IMR-90 (cell line): Measurements from ENCODE around the gene FIS1. TPM values are rescaled to one million over a fixed set of nuclear protein-coding genes. Genes with fewer than 3 reads are reported as not detected.

ENCODE experiments used
- ATAC-seq: fragments of 200-7000 bp; cut with Tn5 transposase; 2 replicates; pipeline ENCODE4 v1.9.1; 2020; ENCODE audit warnings: low read depth, mild to moderate bottlenecking, moderate library complexity
- BruUV-seq: library from RNA; stranded (reverse); fragments of 400-500 nt; replicated peaks from 2 replicates; lab custom pipeline; 2021; lab: Mats Ljungman, UMichigan
- CTCF ChIA-PET: fragments of 300-600 bp; formaldehyde crosslinking; extraction: SDS; loops from one replicate; lab custom pipeline; 2021; ENCODE audit warnings: antibody characterized with exemption; lab: Yijun Ruan, JAX
- POLR2A ChIA-PET: fragments of 300-600 bp; sonication (Branson Sonifier 250); formaldehyde crosslinking; loops from one replicate; lab custom pipeline; 2022; ENCODE audit warnings: antibody characterized with exemption; ENCODE audit not compliant: unreplicated experiment; lab: Charles Lee
- DNase-seq: peaks from one replicate; pipeline ENCODE4 v3.0.0; 2013
- H2AFZ ChIP-seq: replicated peaks from 2 replicates; pipeline ENCODE3; 2013; ENCODE audit warnings: low read length, mild to moderate bottlenecking; ENCODE audit not compliant: poor library complexity
- H2AK5ac ChIP-seq: 2 replicates; pipeline ENCODE4 v1.6.1; 2013; ENCODE audit warnings: low read depth, low read length, inconsistent platforms
- H2AK9ac ChIP-seq: replicated peaks from 2 replicates; pipeline ENCODE3; 2013; ENCODE audit warnings: mild to moderate bottlenecking, low read depth, low read length, moderate library complexity; ENCODE audit not compliant: poor library complexity
- H2BK120ac ChIP-seq: 2 replicates; pipeline ENCODE4 v1.6.1; 2013; ENCODE audit warnings: low read depth, low read length, inconsistent platforms
- H2BK15ac ChIP-seq: 3 replicates; pipeline ENCODE4 v1.6.1; 2013; ENCODE audit warnings: low read depth, low read length, inconsistent platforms
- H2BK20ac ChIP-seq: 2 replicates; pipeline ENCODE4 v1.6.1; 2013; ENCODE audit warnings: low read depth, mild to moderate bottlenecking, inconsistent platforms, low read length, moderate library complexity
- H2BK5ac ChIP-seq: 2 replicates; pipeline ENCODE4 v1.6.1; 2013; ENCODE audit warnings: mild to moderate bottlenecking, low read depth, low read length, inconsistent platforms; ENCODE audit not compliant: poor library complexity, severe bottlenecking
- H3K14ac ChIP-seq: replicated peaks from 2 replicates; pipeline ENCODE4 v1.6.1; 2013; ENCODE audit warnings: low read depth, low read length, inconsistent platforms
- H3K18ac ChIP-seq: 2 replicates; pipeline ENCODE4 v1.6.1; 2013; ENCODE audit warnings: low read depth, low read length, control low read depth
- H3K23ac ChIP-seq: 2 replicates; pipeline ENCODE4 v1.6.1; 2013; ENCODE audit warnings: low read depth, low read length, inconsistent platforms
- H3K27ac ChIP-seq: 2 replicates; pipeline ENCODE4 v1.5.1; 2013; ENCODE audit warnings: mild to moderate bottlenecking, control low read depth, low read length; ENCODE audit not compliant: insufficient read depth
- H3K27me3 ChIP-seq: 2 replicates; pipeline ENCODE4 v1.6.1; 2013; ENCODE audit warnings: low read length; ENCODE audit not compliant: control insufficient read depth, insufficient read depth
- H3K36me3 ChIP-seq: 2 replicates; pipeline ENCODE4 v1.6.1; 2013; ENCODE audit warnings: low read length, mixed read lengths; ENCODE audit not compliant: control insufficient read depth, insufficient read depth
- H3K4ac ChIP-seq: 2 replicates; pipeline ENCODE4 v1.6.1; 2013; ENCODE audit warnings: low read depth, low read length, inconsistent platforms
- H3K4me1 ChIP-seq: 2 replicates; pipeline ENCODE4 v1.6.1; 2013; ENCODE audit warnings: low read length, mixed read lengths; ENCODE audit not compliant: control insufficient read depth, insufficient read depth
- H3K4me2 ChIP-seq: 2 replicates; pipeline ENCODE4 v1.6.1; 2013; ENCODE audit warnings: low read depth, mild to moderate bottlenecking, control low read depth, low read length, moderate library complexity
- H3K4me3 ChIP-seq: 2 replicates; pipeline ENCODE4 v1.5.1; 2013; ENCODE audit warnings: low read depth, mild to moderate bottlenecking, control low read depth, low read length, moderate library complexity; ENCODE audit not compliant: insufficient read depth
- H3K56ac ChIP-seq: 2 replicates; pipeline ENCODE4 v1.6.1; 2013; ENCODE audit warnings: low read length, inconsistent platforms; ENCODE audit not compliant: insufficient read depth; ENCODE audit errors: extremely low read depth
- H3K79me1 ChIP-seq, 2 experiments: 2 replicates each; pipeline ENCODE4 v1.6.1; 2013; ENCODE audit warnings: low read length in 2 of 2, inconsistent platforms in 1 of 2, low read depth in 1 of 2
- H3K9ac ChIP-seq: 2 replicates; pipeline ENCODE4 v1.6.1; 2013; ENCODE audit warnings: low read depth, low read length, control low read depth
- H3K9me1 ChIP-seq: 2 replicates; pipeline ENCODE4 v1.6.1; 2013; ENCODE audit warnings: low read length, inconsistent platforms; ENCODE audit not compliant: insufficient read depth
- H3K9me3 ChIP-seq: 2 replicates; pipeline ENCODE4 v1.6.1; 2013; ENCODE audit warnings: low read length; ENCODE audit not compliant: control insufficient read depth, insufficient read depth
- H4K20me1 ChIP-seq: 2 replicates; pipeline ENCODE4 v1.6.1; 2013; ENCODE audit warnings: low read length, inconsistent platforms; ENCODE audit not compliant: insufficient read depth
- H4K5ac ChIP-seq: 2 replicates; pipeline ENCODE4 v1.6.1; 2013; ENCODE audit warnings: mild to moderate bottlenecking, low read depth, low read length, control low read depth
- H4K8ac ChIP-seq, 2 experiments: 2 replicates each; pipeline ENCODE4 v1.6.1; 2013; ENCODE audit warnings: low read depth in 2 of 2, low read length in 2 of 2, control low read depth in 1 of 2, inconsistent platforms in 1 of 2
- H4K91ac ChIP-seq: 2 replicates; pipeline ENCODE4 v1.6.1; 2013; ENCODE audit warnings: low read depth, low read length, inconsistent platforms; ENCODE audit not compliant: insufficient read depth
- RAD21 ChIP-seq: IDR thresholded peaks from 2 replicates; pipeline ENCODE4 v1.6.1; 2012; ENCODE audit warnings: low read length, improper control_type of control experiment
- WGBS, 2 experiments: methylation state at CpG; one replicate each; pipeline versions ENCODE4 v1.1.5 to v1.1.7; 2013; ENCODE audit warnings: missing lambda C conversion rate in 2 of 2; ENCODE audit not compliant: insufficient read length in 1 of 2; ENCODE audit errors: extremely low coverage in 2 of 2; 5-methylcytosine and 5-hydroxymethylcytosine counted together
- dilution Hi-C: fragments of 300-500 bp; cut with HindIII; formaldehyde crosslinking; loops from one replicate; pipeline ENCODE4 v1.14.3; 2018; ENCODE audit warnings: low sequenced_read_pairs; ENCODE audit not compliant: unreplicated experiment
- in situ Hi-C: fragments of 300-500 bp; cut with MboI; formaldehyde crosslinking; loops from 3 replicates; pipeline ENCODE4 v1.14.3; 2019; ENCODE audit warnings: low sequenced_read_pairs, inconsistent platforms, mixed read lengths
- intact Hi-C: fragments of 100-400 bp; cut with micrococcal nuclease; formaldehyde crosslinking; loops from 2 replicates; pipeline ENCODE4 v1.10.0; 2022
- polyA plus RNA-seq, 3 experiments: library from polyadenylated mRNA; depleted of rRNA; stranded (reverse); fragments of >200 nt; gene quantifications; 2 replicates each; pipeline ENCODE4 v1.2.3, GENCODE V29; 2012; ENCODE audit warnings: low replicate concordance in 1 of 3
- total RNA-seq: library from RNA; depleted of rRNA; stranded (reverse); fragments of >200 nt; gene quantifications from 2 replicates; pipeline ENCODE4 v1.2.3, GENCODE V29; 2012
- TF ChIP-seq, protein P1 (sequence below): conservative IDR thresholded peaks from 2 replicates; pipeline ENCODE4 v1.5.1; 2012; ENCODE audit warnings: mild to moderate bottlenecking, low read depth, low read length, improper control_type of control experiment
- TF ChIP-seq, protein P2 (sequence below): fragments of 150-350 bp; IDR thresholded peaks from 2 replicates; pipeline ENCODE4 v1.6.1; 2016; ENCODE audit warnings: low read depth, mild to moderate bottlenecking, low read length, moderate library complexity, borderline replicate concordance

FIS1 gene
- total and polyA plus RNA-seq, 2 of the 4 experiments (the other 2 are of a cell fraction), result 293 to 489 TPM

DNA sequence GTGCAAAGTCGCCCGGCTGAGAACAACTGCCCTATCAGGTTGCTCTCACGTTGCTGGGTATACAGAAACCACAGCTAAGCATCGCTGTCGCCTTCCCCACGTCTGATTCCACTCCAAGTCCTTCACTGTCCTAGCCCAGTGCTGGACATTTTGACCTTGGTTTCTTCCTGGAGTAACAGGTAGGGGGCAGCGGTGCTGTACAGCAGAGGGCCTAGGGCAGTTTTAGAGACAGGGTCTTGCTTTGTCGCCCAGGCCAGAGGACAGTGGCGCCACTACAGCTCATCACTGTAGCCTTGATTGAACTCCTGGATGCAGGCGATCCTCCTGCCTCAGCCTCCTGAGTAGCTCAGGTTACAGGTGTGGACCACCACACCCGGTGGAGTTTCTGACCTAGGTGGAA lies 9.8 kb downstream of the FIS1 start:
- CTCF ChIA-PET, result interaction anchor here (0.6 kb wide), 1 partner anchor 434 kb away, joined by 5 read pairs; no protein-coding TSS in a partner anchor
- H4K20me1 ChIP-seq, result peaks cover 12% of the 10 kb centered on the region
- WGBS, 2 experiments, result 90% methylated on average over 6 of the region's 11 CpGs; no CpG with 5 or more reads in 1 of the 2 experiments

More for the DNA sequence above, 9.8 kb downstream of the FIS1 start:
- Histone ChIP-seq H3K4me1 (peaks cover 8% of the 10 kb centered on the region), H3K9me1 (peaks cover 4% of the 10 kb centered on the region), H2BK15ac (no peak overlapping the region), H3K36me3 (peaks cover 29% of the 10 kb centered on the region), H2AK9ac (peak overlapping the region; percentile 42), H3K9ac (no peak overlapping the region), H3K4me2 (no peak overlapping the region), H3K27ac (no peak overlapping the region), H4K91ac (no peak overlapping the region), H3K79me1 (peaks cover 0 to 18% of the 10 kb centered on the region in 2 experiments; a peak in 2 of 4 replicates), H3K18ac (no peak overlapping the region), H2AK5ac (no peak overlapping the region), H3K14ac (no peak overlapping the region), H3K56ac (no peak overlapping the region), H3K23ac (no peak overlapping the region), H4K5ac (no peak overlapping the region), H2BK5ac (no peak overlapping the region), H2AFZ (no peak overlapping the region), H3K27me3 (no peaks in the 10 kb centered on the region), H3K4ac (no peak overlapping the region), H2BK20ac (no peak overlapping the region), H4K8ac (no peak overlapping the region), H3K9me3 (no peaks in the 10 kb centered on the region), H3K4me3 (no peak overlapping the region), H2BK120ac (no peak overlapping the region)
- TF ChIP-seq, protein P1, sequence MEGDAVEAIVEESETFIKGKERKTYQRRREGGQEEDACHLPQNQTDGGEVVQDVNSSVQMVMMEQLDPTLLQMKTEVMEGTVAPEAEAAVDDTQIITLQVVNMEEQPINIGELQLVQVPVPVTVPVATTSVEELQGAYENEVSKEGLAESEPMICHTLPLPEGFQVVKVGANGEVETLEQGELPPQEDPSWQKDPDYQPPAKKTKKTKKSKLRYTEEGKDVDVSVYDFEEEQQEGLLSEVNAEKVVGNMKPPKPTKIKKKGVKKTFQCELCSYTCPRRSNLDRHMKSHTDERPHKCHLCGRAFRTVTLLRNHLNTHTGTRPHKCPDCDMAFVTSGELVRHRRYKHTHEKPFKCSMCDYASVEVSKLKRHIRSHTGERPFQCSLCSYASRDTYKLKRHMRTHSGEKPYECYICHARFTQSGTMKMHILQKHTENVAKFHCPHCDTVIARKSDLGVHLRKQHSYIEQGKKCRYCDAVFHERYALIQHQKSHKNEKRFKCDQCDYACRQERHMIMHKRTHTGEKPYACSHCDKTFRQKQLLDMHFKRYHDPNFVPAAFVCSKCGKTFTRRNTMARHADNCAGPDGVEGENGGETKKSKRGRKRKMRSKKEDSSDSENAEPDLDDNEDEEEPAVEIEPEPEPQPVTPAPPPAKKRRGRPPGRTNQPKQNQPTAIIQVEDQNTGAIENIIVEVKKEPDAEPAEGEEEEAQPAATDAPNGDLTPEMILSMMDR, result peak; percentile 25; the same call in 1 of the 2 replicates
- TF ChIP-seq RAD21, result peak; percentile 1; the same call in 1 of the 2 replicates
- TF ChIP-seq, protein P2, sequence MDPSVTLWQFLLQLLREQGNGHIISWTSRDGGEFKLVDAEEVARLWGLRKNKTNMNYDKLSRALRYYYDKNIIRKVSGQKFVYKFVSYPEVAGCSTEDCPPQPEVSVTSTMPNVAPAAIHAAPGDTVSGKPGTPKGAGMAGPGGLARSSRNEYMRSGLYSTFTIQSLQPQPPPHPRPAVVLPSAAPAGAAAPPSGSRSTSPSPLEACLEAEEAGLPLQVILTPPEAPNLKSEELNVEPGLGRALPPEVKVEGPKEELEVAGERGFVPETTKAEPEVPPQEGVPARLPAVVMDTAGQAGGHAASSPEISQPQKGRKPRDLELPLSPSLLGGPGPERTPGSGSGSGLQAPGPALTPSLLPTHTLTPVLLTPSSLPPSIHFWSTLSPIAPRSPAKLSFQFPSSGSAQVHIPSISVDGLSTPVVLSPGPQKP, result no peak
- in situ Hi-C loops, result no loop called here
- no TSS peak for BruUV-seq
- intact Hi-C loops, result no loop called here
- no peak for ATAC-seq
- DNase-seq, result no peak
- POLR2A ChIA-PET, result no interaction called here
- dilution Hi-C loops, result no loop called here
